Astrocyte of the cerebellum (primary cell): ENCODE measurements around the gene TRIM25.

Experiments used
- DNase-seq: peaks from one replicate; pipeline ENCODE4 v3.0.0-alpha.2; 2011; ENCODE audit warnings: low read depth
- H3K4me3 ChIP-seq: 2 replicates; pipeline ENCODE4 v1.5.1; 2011; ENCODE audit warnings: mild to moderate bottlenecking, low read depth, low read length, moderate library complexity
- CTCF ChIP-seq: IDR thresholded peaks from 2 replicates; pipeline ENCODE4 v1.5.1; 2012; ENCODE audit warnings: low read length, low read depth, moderate library complexity, mild to moderate bottlenecking; ENCODE audit errors: missing control alignments
- in situ Hi-C: cut with HindIII; loops from 2 replicates; pipeline ENCODE4 v1.10.0; 2017; ENCODE audit warnings: low sequenced_read_pairs

The TRIM25 gene

GRCh38 chr17:56935461-56935860 is 21.6 kb upstream of the TRIM25 start:
- in situ Hi-C loops: no loop called here
- DNase-seq: no peak
- no peak overlapping the region for H3K4me3 ChIP-seq
- no peak for TF ChIP-seq CTCF

GRCh38 chr17:56934280-56934679 is 20.4 kb upstream of the TRIM25 start:
- no peak for DNase-seq
- in situ Hi-C loops: no loop called here
- TF ChIP-seq CTCF: no peak
- H3K4me3 ChIP-seq: no peak overlapping the region

GRCh38 chr17:56933868-56934267 is 20.0 kb upstream of the TRIM25 start:
- DNase-seq: no peak
- in situ Hi-C loops: no loop called here
- H3K4me3 ChIP-seq: no peak overlapping the region
- no peak for TF ChIP-seq CTCF

GRCh38 chr17:56933151-56933745 is 19.4 kb upstream of the TRIM25 start:
- H3K4me3 ChIP-seq: no peak overlapping the region
- TF ChIP-seq CTCF: no peak
- in situ Hi-C loops: no loop called here
- no peak for DNase-seq

GRCh38 chr17:56930739-56931337 is 17.0 kb upstream of the TRIM25 start:
- H3K4me3 ChIP-seq: no peak overlapping the region
- no peak for DNase-seq
- no peak for TF ChIP-seq CTCF
- in situ Hi-C loops: no loop called here

- in situ Hi-C loops: no loop called here
Observed at GRCh38 chr17:56929362-56929969, 15.6 kb upstream of the TRIM25 start.

More at GRCh38 chr17:56929362-56929969, 15.6 kb upstream of the TRIM25 start:
- TF ChIP-seq CTCF: no peak
- no peak for DNase-seq
- no peak overlapping the region for H3K4me3 ChIP-seq
